SK-N-MC (cell line): ENCODE data around the gene PELI3.

Experiments used
- EZH2 ChIP-seq: fragments of 200-600 bp; sonication (generic); IDR thresholded peaks from one replicate; pipeline ENCODE4 v1.6.1; 2017; ENCODE audit warnings: antibody characterized with exemption
- FOXP2 ChIP-seq: optimal IDR thresholded peaks from 2 replicates; pipeline ENCODE3; 2011; ENCODE audit warnings: mild to moderate bottlenecking, moderate library complexity; ENCODE audit not compliant: insufficient read depth; ENCODE audit errors: extremely low read length, control extremely low read depth
- POLR2AphosphoS5 ChIP-seq: IDR thresholded peaks from 2 replicates; pipeline ENCODE4 v1.6.1; 2012; ENCODE audit warnings: mild to moderate bottlenecking, low read depth, low read length, borderline replicate concordance

DNA sequence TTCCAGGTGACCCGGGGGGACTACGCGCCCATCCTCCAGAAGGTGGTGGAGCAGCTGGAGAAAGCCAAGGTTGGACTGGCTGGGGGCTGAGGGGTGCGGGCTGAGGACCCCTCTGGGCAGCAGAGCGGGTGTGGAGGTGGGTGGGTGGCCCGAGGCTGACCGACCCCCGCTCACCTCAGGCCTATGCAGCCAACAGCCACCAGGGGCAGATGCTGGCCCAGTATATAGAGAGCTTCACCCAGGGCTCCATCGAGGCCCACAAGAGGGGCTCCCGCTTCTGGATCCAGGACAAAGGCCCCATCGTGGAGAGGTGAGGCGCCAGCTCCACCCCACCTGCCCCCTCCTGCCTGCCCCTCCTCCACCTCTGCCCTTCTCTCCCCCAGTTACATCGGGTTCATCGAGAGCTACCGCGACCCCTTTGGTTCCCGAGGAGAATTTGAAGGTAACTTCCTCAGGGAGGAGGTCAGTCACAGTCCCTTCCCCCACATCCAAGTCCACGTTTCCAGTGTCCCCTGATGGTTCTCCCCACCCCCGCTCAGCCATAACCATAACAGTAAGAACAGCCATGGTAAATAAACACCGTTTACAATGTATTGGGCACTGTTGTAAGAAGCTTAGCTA lies 24.7 kb downstream of the PELI3 start:
- TF ChIP-seq EZH2 = no peak
- TF ChIP-seq POLR2AphosphoS5 = no peak
- TF ChIP-seq FOXP2 = no peak
